GM19467 (cell line): ENCODE measurements around the gene MGARP.
"Not testable (repeated sequence)": the region's sequence is repeated elsewhere in the genome, so short reads cannot be mapped to it uniquely, and the experiment has no call there.

ENCODE experiments used
- ATAC-seq: cut with Tn5 transposase; IDR thresholded peaks from one replicate; pipeline ENCODE4 v1.9.1; 2021; ENCODE audit warnings: mild to moderate bottlenecking, moderate library complexity; ENCODE audit not compliant: unreplicated experiment

MGARP gene

GRCh38 chr4:139297001-139297410 is 17.0 kb upstream of the MGARP start:
- ATAC-seq = no peak

- ATAC-seq = no peak
Observed at GRCh38 chr4:139295942-139296299, 15.9 kb upstream of the MGARP start.

- peak; percentile 95 for ATAC-seq
Observed at GRCh38 chr4:139295206-139295941, 15.3 kb upstream of the MGARP start.

DNA sequence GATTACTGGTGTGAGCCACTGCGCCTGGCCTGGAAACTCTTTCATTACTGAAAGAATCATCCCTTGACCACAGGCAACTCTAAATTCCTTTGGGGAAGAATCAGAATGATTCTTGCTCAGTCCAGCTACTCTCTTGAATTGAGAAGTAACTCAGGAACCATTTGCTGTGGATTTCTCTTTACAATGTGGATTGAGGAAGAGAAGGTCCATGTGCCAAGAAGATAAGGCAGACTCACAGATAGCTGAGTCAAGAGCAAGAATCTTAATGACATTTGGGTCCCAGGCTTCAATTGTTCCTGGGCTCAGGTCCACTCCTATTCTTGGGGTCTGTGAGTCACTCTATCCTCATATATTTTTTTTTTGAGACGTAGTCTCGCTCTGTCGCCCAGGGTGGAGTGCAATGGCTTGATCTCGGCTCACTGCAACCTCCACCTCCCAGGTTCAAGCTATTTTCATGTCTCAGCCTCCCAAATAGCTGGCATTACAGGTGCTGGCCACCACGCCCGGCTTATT is 6.2 kb upstream of the MGARP start:
- ATAC-seq = no peak

GRCh38 chr4:139282721-139283075 is 2.7 kb upstream of the MGARP start:
- no peak for ATAC-seq

- no peak for ATAC-seq
Observed at GRCh38 chr4:139282065-139282720, 2.2 kb upstream of the MGARP start.

- no peak for ATAC-seq
Observed at GRCh38 chr4:139278912-139279759, 889 bp downstream of the MGARP start.

DNA sequence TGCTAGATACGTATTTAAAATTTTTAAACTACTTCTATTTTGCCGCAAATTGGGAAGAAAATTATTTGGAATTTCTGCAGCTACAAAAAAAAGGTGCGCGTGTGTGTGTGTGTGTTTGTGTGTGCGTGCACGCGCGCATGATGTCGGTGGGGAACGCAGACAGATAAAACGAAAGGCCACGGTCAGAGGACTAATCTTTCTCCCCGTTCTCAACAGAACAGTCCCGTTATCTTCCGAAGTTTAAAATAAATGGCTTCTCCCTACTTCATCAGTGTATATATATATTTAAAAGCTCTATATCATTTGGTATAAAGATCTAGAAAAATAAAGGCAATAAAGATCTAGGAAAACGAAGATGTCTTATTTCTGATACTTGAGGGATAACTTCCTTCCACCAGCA is 1.5 kb downstream of the MGARP start:
- ATAC-seq = no peak

- no peak for ATAC-seq
Observed at GRCh38 chr4:139275281-139275735, 4.7 kb downstream of the MGARP start.

- ATAC-seq = no peak
Observed at GRCh38 chr4:139274790-139275189, 5.2 kb downstream of the MGARP start.

DNA sequence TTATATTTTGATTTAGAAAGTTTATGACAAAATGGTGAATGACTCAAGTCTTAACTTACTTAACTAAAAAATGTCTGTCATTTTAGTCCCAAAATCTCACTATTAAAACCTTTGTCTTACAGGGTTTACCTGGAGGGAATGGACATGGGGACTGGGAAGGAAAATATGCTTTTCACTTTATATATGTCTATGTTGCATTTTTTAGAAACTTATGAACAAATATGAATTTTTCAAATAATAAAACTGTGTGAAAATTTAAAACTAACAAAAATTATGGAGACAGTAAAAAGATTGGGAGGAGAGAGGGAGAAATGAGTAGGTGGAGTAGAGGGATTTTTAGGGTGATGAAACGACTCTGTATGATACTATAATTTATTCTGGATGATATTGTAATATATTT is 6.2 kb downstream of the MGARP start:
- no peak for ATAC-seq

DNA sequence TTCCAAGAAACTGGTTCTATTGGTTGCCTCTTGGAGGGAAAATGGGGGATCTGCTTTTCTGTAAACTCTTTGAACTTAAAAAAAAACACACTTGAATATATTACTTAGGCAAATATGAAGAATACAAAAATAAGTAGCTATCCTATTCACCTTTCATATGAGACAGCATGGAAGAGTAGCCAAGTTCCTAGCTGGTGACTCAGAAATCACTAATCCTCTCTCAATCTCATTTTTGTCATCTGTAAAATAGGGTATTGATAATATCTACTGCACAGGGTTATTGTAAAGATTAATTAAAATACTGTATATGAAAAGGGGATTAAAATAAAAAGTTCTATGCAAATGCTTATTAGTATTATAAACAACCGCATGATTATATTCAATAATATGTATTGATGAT is 12.7 kb downstream of the MGARP start:
- ATAC-seq = no peak

- ATAC-seq = peak; percentile 98
Observed at GRCh38 chr4:139266583-139267257, 13.3 kb downstream of the MGARP start.

DNA sequence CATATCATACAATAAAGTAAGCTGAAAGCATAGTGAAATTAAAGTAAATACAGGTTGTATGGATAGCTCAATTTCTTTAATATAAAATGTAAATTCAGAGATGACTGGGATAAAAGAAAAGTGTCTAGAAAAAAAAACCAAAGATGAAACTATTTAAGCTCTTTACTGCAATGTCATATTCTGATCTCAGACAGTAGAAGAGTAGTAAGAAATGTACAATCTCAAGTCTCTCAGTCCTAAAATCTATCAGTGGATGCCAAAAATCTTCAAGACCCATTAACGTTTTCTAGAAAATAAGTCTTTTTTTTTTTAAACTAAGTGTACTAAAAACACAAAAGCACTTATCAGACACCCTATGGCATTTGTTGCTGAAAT is 13.8 kb downstream of the MGARP start:
- ATAC-seq = no peak

GRCh38 chr4:139265654-139266053 is 14.4 kb downstream of the MGARP start:
- no peak for ATAC-seq

GRCh38 chr4:139256349-139256748 is 23.7 kb downstream of the MGARP start:
- ATAC-seq = no peak

- not testable (repeated sequence) for ATAC-seq
Observed at GRCh38 chr4:139255581-139255980, 24.4 kb downstream of the MGARP start.

DNA sequence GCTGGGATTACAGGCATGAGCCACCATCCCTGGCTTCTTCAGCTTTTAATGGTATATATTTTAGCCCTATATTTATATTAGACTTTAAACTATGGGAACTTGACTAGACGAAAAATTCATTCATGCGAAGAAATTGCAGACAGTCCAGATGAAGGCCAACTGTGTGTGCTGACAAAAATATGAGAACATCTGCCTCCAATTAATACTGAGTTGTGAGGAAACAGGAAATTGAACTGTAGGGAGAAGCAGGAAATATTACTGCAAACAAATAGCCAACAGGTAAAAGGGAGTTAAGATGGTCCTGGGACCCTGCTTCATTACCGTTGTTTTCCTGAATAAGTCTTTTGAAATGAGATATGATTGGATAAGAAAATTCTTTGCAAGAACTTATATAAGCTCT is 26.3 kb downstream of the MGARP start:
- no peak for ATAC-seq

DNA sequence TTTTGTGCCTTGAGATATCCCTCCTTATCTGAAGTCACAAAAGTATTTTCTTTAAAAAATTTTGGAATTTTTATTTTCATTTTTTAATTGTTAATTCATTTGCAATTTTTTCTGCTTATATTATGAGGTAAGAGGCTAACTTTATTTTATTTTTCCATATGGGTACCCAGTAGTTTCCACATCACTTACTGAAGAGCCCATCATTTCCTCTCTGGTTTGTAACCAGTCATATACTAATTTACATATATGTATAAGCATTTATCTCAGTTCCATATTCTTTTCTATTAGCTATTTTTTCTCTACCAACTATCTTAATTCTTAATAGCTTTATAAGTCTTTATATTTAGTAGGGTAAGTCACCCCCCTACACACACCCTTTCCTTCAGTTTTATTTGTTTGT is 27.0 kb downstream of the MGARP start:
- no peak for ATAC-seq

GRCh38 chr4:139247700-139248238 is 32.3 kb downstream of the MGARP start:
- no peak for ATAC-seq

DNA sequence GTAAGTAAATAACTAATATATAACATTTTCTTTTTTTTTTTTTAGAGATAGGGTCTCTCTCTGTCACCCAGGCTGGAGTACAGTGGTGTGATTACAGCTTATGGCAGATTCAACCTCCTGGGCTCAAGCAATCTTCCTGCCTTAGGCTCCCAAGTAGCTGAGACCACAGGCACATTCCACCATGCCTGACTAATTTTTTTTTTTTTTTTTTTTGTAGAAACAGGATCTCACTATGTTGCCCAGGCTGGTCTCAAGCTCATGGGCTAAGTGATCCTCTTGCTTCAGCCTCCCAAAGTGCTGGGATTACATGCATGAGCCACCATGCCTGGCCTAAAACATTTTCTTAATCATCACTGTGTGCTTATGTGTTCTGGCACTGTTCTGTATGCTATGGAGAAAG is 32.8 kb downstream of the MGARP start:
- no peak for ATAC-seq
